Endothelial cell of umbilical vein (primary cell): ENCODE measurements around the gene SGF29.
"Not testable (repeated sequence)": the region's sequence is repeated elsewhere in the genome, so short reads cannot be mapped to it uniquely, and the experiment has no call there.

Experiments
- CTCF ChIP-seq, 2 donors: IDR thresholded peaks; 1 replicate in 1 of 2; 2 replicates in 1 of 2; pipeline ENCODE4 v1.5.1; 2011; ENCODE audit warnings: low read length in 2 of 2, mild to moderate bottlenecking in 2 of 2, moderate library complexity in 2 of 2, control low read depth in 1 of 2, inconsistent platforms in 1 of 2, low read depth in 1 of 2; ENCODE audit not compliant: insufficient read depth in 1 of 2; ENCODE audit errors: extremely low read depth in 1 of 2
- EZH2 ChIP-seq: IDR thresholded peaks from 2 replicates; pipeline ENCODE4 v1.6.1; 2012; ENCODE audit warnings: borderline replicate concordance, low read depth, mild to moderate bottlenecking, moderate library complexity, low read length, inconsistent platforms; ENCODE audit not compliant: severe bottlenecking
- JUN ChIP-seq: IDR thresholded peaks from 2 replicates; pipeline ENCODE4 v1.6.1; 2011; ENCODE audit warnings: borderline replicate concordance, low read depth; ENCODE audit not compliant: insufficient read length, insufficient read depth
- MAX ChIP-seq: IDR thresholded peaks from 2 replicates; pipeline ENCODE4 v1.6.1; 2011; ENCODE audit not compliant: insufficient read depth, insufficient read length
- POLR2A ChIP-seq: IDR thresholded peaks from 2 replicates; pipeline ENCODE4 v1.6.1; 2012; ENCODE audit warnings: low read depth, mild to moderate bottlenecking, control low read depth, low read length

GRCh38 chr16:28620316-28620715, 66.6 kb downstream of the SGF29 start:
- TF ChIP-seq CTCF (IDR thresholded peaks at IDR 0.05; ENCODE audit: extremely low read depth in 1 of 2, insufficient read depth in 1 of 2, low read depth in 1 of 2, low read length in 2 of 2); POLR2A; MAX; EZH2; JUN: not testable (repeated sequence)
